HepG2 (cell line): ENCODE data around the gene LGALS8. TPM values are rescaled to one million over a fixed set of nuclear protein-coding genes. Genes with fewer than 3 reads are reported as not detected.

ENCODE experiments used
- ATAC-seq: fragments of 200-7000 bp; cut with Tn5 transposase; 3 replicates; pipeline ENCODE4 v1.9.1; 2020; ENCODE audit warnings: mild to moderate bottlenecking, moderate library complexity
- BruUV-seq: library from RNA; stranded (reverse); fragments of 400-500 nt; replicated peaks from 2 replicates; lab custom pipeline; 2021; lab: Mats Ljungman, UMichigan
- CTCF ChIA-PET: fragments of 300-600 bp; formaldehyde crosslinking; extraction: SDS; loops from one replicate; lab custom pipeline; 2021; ENCODE audit warnings: low total read pairs, inconsistent platforms, low intra/inter-chr PET ratio; lab: Yijun Ruan, JAX
- POLR2A ChIA-PET: fragments of 350-600 bp; sonication (Branson Sonifier 250); formaldehyde crosslinking; loops from one replicate; lab custom pipeline; 2020; ENCODE audit warnings: antibody characterized with exemption, inconsistent platforms; lab: Yijun Ruan, JAX
- DNase-seq: peaks from one replicate; pipeline ENCODE4 v3.0.0-alpha.2; 2015; ENCODE audit warnings: low spot score
- FAIRE-seq: peaks from 3 replicates; lab custom pipeline; 2011; peaks lifted over from hg19 to GRCh38; lab: Jason Lieb, UNC
- H2AFZ ChIP-seq: one replicate; pipeline ENCODE4 v1.6.1; 2011; ENCODE audit warnings: low read length, inconsistent platforms
- H3K27ac ChIP-seq: fragments of 300-600 bp; 3 replicates; pipeline ENCODE4 v1.8.0; 2011; ENCODE audit warnings: mixed run types, mild to moderate bottlenecking, mixed read lengths, low read length, inconsistent platforms; ENCODE audit not compliant: insufficient read depth; ENCODE audit errors: extremely low read length
- H3K27me3 ChIP-seq, 2 experiments: fragments of 200-600 bp in 1 of 2; 2 replicates in 1 of 2; 3 replicates in 1 of 2; pipeline versions ENCODE4 v1.6.0 to v1.8.0; 2011; ENCODE audit warnings: low read length in 2 of 2, mild to moderate bottlenecking in 2 of 2, moderate library complexity in 2 of 2, inconsistent platforms in 1 of 2; ENCODE audit not compliant: insufficient read depth in 2 of 2, control insufficient read depth in 1 of 2
- H3K36me3 ChIP-seq, 2 experiments: fragments of 200-600 bp in 1 of 2; replicated peaks in 1 of 2; 2 replicates in 1 of 2; 3 replicates in 1 of 2; pipeline versions ENCODE4 v1.5.1 to v1.8.0; 2011; ENCODE audit warnings: low read length in 2 of 2, inconsistent platforms in 1 of 2; ENCODE audit not compliant: insufficient read depth in 2 of 2, control insufficient read depth in 1 of 2
- H3K4me1 ChIP-seq: 2 replicates; pipeline ENCODE4 v1.5.1; 2012; ENCODE audit warnings: low read length, inconsistent platforms; ENCODE audit not compliant: insufficient read depth
- H3K4me2 ChIP-seq: 2 replicates; pipeline ENCODE4 v1.6.0; 2011; ENCODE audit warnings: low read depth, low read length, inconsistent platforms
- H3K4me3 ChIP-seq, 3 experiments: fragments of 200-600 bp in 1 of 3; sonication (generic), shearing (Covaris generic) in 1 of 3; replicated peaks in 1 of 3; 2 replicates each; pipeline ENCODE4 v1.5.1; 2011 to 2016; ENCODE audit warnings: low read length in 3 of 3, inconsistent platforms in 2 of 3, low read depth in 2 of 3, mild to moderate bottlenecking in 2 of 3, control low read depth in 1 of 3, mixed read lengths in 1 of 3; ENCODE audit not compliant: insufficient read depth in 1 of 3
- H3K79me2 ChIP-seq: one replicate; pipeline ENCODE4 v1.6.1; 2011; ENCODE audit warnings: low read length, inconsistent platforms; ENCODE audit not compliant: insufficient read depth
- H3K9ac ChIP-seq: 2 replicates; pipeline ENCODE4 v1.6.0; 2011; ENCODE audit warnings: mild to moderate bottlenecking, low read depth, low read length, inconsistent platforms; ENCODE audit not compliant: insufficient read depth
- H3K9me3 ChIP-seq: 2 replicates; pipeline ENCODE4 v1.5.1; 2012; ENCODE audit warnings: mild to moderate bottlenecking, low read length
- H4K20me1 ChIP-seq: 2 replicates; pipeline ENCODE4 v1.6.0; 2011; ENCODE audit warnings: inconsistent platforms, mild to moderate bottlenecking, low read length, moderate library complexity; ENCODE audit not compliant: insufficient read depth
- FIP1L1 ChIP-seq: fragments of 200-400 bp; formaldehyde crosslinking; IDR thresholded peaks from 2 replicates; pipeline ENCODE4 v1.6.1; 2018; ENCODE audit warnings: low read depth, mild to moderate bottlenecking, low read length, moderate library complexity, borderline replicate concordance; ENCODE audit not compliant: insufficient read depth
- PHF20 ChIP-seq: sonication (generic); formaldehyde crosslinking; IDR thresholded peaks from 2 replicates; pipeline ENCODE4 v1.5.0; 2020; ENCODE audit warnings: mild to moderate bottlenecking, missing genetic modification reagents
- RARG ChIP-seq: sonication (generic); formaldehyde crosslinking; IDR thresholded peaks from 2 replicates; pipeline ENCODE4 v1.4.0; 2020; ENCODE audit warnings: low read depth, mild to moderate bottlenecking, missing genetic modification reagents
- RELA ChIP-seq: sonication (generic); formaldehyde crosslinking; IDR thresholded peaks from 2 replicates; pipeline ENCODE4 v1.4.0; 2020; ENCODE audit warnings: missing genetic modification reagents
- TBL1XR1 ChIP-seq: fragments of 150-350 bp; IDR thresholded peaks from 2 replicates; pipeline ENCODE4 v1.6.1; 2014; ENCODE audit warnings: borderline replicate concordance, low read length; ENCODE audit not compliant: partially characterized antibody
- YEATS4 ChIP-seq: sonication (generic); formaldehyde crosslinking; IDR thresholded peaks from 2 replicates; pipeline ENCODE4 v1.4.0; 2020; ENCODE audit warnings: missing genetic modification reagents, borderline replicate concordance
- ZFP62 ChIP-seq: sonication (generic); formaldehyde crosslinking; IDR thresholded peaks from 2 replicates; pipeline ENCODE4 v1.4.0; 2020; ENCODE audit warnings: missing genetic modification reagents
- ZKSCAN8 ChIP-seq: IDR thresholded peaks from 2 replicates; pipeline ENCODE4 v1.6.1; 2016; ENCODE audit warnings: borderline replicate concordance, missing genetic modification reagents, missing compliant biosample characterization
- ZSCAN31 ChIP-seq: sonication (generic); formaldehyde crosslinking; IDR thresholded peaks from 2 replicates; pipeline ENCODE4 v1.5.0; 2020; ENCODE audit warnings: low read depth, mild to moderate bottlenecking, missing genetic modification reagents
- WGBS: methylation state at CpG from one replicate; pipeline ENCODE4 v1.1.6; 2017; ENCODE audit warnings: low lambda C conversion rate; 5-methylcytosine and 5-hydroxymethylcytosine counted together
- in situ Hi-C: cut with HindIII; loops from 2 replicates; pipeline ENCODE4 v1.10.0; 2017; ENCODE audit warnings: low pct_unique_long_range_greater_than_20kb; ENCODE audit not compliant: extremely low pct_ligation_motif_present
- intact Hi-C: fragments of 100-400 bp; cut with micrococcal nuclease; formaldehyde crosslinking; loops from one replicate; pipeline ENCODE4 v1.10.0; 2022; ENCODE audit not compliant: unreplicated experiment
- polyA plus RNA-seq, 8 experiments: library from polyadenylated mRNA; depleted of rRNA in 3 of 8; stranded (reverse) in 7 of 8; unstranded in 1 of 8; fragments of >200 nt; fragmentation: Illumina TruSeq in 4 of 8; extraction: Trizol in 4 of 8; gene quantifications; 2 replicates each; pipeline versions ENCODE4 v1.2.1 to v1.2.3, GENCODE V29; 2011 to 2016; ENCODE audit warnings: low read depth in 4 of 8, missing spikeins in 1 of 8, mixed read lengths in 1 of 8; ENCODE audit not compliant: insufficient read depth in 1 of 8
- total RNA-seq, 5 experiments: library from RNA; depleted of rRNA; stranded (reverse); fragments of >200 nt; fragmentation: Illumina TruSeq; extraction: Trizol; gene quantifications; 2 replicates each; pipeline ENCODE4 v1.2.3, GENCODE V29; 2016; ENCODE audit warnings: low read depth in 1 of 5
- TF ChIP-seq, protein P1 (sequence below): sonication (generic); formaldehyde crosslinking; IDR thresholded peaks from 2 replicates; pipeline ENCODE4 v1.4.0; 2020; ENCODE audit warnings: missing genetic modification reagents
- TF ChIP-seq, protein P2 (sequence below): sonication (generic); formaldehyde crosslinking; IDR thresholded peaks from 2 replicates; pipeline ENCODE4 v1.4.0; 2020; ENCODE audit warnings: missing genetic modification reagents

Gene LGALS8
- total and polyA plus RNA-seq, 2 of the 13 experiments (the other 11 are each of a cell fraction or from before 2014, with no cell fraction given) = 29.3 to 185 TPM

DNA sequence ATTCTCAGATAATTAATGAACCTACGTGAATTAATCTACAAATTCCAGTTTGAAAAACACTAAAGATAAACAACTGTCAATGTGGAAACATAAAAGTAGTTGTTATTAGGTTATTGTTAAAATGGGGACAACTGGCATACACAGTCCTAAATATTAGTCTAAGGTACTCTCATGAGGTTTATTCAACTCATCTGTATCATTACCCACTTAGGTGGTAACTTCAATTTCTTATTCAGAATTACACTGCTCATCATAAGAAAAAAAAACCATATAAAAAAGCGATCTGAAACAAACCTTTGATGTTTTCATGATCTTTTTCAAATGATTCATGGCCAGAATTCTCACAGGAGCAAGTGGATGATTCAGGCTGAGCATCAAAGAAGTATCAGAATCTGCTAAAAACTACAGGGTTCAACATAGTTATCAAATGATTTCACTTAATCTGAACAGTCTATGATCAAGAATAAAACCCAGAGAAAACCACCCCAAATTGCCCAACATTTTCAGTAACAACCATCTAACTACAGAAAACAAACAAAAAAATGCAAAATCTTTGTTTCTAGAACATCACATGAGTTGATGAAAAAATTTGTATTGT is 66.9 kb downstream of the LGALS8 start:
- no peak for ATAC-seq
- TF ChIP-seq, protein P1, sequence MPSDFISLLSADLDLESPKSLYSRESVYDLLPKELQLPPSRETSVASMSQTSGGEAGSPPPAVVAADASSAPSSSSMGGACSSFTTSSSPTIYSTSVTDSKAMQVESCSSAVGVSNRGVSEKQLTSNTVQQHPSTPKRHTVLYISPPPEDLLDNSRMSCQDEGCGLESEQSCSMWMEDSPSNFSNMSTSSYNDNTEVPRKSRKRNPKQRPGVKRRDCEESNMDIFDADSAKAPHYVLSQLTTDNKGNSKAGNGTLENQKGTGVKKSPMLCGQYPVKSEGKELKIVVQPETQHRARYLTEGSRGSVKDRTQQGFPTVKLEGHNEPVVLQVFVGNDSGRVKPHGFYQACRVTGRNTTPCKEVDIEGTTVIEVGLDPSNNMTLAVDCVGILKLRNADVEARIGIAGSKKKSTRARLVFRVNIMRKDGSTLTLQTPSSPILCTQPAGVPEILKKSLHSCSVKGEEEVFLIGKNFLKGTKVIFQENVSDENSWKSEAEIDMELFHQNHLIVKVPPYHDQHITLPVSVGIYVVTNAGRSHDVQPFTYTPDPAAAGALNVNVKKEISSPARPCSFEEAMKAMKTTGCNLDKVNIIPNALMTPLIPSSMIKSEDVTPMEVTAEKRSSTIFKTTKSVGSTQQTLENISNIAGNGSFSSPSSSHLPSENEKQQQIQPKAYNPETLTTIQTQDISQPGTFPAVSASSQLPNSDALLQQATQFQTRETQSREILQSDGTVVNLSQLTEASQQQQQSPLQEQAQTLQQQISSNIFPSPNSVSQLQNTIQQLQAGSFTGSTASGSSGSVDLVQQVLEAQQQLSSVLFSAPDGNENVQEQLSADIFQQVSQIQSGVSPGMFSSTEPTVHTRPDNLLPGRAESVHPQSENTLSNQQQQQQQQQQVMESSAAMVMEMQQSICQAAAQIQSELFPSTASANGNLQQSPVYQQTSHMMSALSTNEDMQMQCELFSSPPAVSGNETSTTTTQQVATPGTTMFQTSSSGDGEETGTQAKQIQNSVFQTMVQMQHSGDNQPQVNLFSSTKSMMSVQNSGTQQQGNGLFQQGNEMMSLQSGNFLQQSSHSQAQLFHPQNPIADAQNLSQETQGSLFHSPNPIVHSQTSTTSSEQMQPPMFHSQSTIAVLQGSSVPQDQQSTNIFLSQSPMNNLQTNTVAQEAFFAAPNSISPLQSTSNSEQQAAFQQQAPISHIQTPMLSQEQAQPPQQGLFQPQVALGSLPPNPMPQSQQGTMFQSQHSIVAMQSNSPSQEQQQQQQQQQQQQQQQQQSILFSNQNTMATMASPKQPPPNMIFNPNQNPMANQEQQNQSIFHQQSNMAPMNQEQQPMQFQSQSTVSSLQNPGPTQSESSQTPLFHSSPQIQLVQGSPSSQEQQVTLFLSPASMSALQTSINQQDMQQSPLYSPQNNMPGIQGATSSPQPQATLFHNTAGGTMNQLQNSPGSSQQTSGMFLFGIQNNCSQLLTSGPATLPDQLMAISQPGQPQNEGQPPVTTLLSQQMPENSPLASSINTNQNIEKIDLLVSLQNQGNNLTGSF (CRISPR knock-in tag) = no peak
- no peak for TF ChIP-seq FIP1L1
- TF ChIP-seq ZKSCAN8 = no peak
- no peak for TF ChIP-seq RARG (CRISPR knock-in tag)
- no peak for TF ChIP-seq TBL1XR1
- TF ChIP-seq PHF20 (CRISPR knock-in tag) = no peak
- TF ChIP-seq YEATS4 (CRISPR knock-in tag) = no peak
- no peak for TF ChIP-seq ZFP62
- no peak for TF ChIP-seq RELA (CRISPR knock-in tag)
- TF ChIP-seq, protein P2, sequence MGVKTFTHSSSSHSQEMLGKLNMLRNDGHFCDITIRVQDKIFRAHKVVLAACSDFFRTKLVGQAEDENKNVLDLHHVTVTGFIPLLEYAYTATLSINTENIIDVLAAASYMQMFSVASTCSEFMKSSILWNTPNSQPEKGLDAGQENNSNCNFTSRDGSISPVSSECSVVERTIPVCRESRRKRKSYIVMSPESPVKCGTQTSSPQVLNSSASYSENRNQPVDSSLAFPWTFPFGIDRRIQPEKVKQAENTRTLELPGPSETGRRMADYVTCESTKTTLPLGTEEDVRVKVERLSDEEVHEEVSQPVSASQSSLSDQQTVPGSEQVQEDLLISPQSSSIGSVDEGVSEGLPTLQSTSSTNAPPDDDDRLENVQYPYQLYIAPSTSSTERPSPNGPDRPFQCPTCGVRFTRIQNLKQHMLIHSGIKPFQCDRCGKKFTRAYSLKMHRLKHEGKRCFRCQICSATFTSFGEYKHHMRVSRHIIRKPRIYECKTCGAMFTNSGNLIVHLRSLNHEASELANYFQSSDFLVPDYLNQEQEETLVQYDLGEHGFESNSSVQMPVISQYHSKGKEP (CRISPR knock-in tag) = no peak
- no peak for TF ChIP-seq ZSCAN31 (CRISPR knock-in tag)
- TF ChIP-seq, all 625 proteins: peak for 0
- FAIRE-seq (no peak), DNase-seq (no peak)
- Histone ChIP-seq H2AFZ (no peak overlapping the region), H3K4me1 (no peaks in the 10 kb centered on the region), H4K20me1 (no peaks in the 10 kb centered on the region), H3K79me2 (no peaks in the 10 kb centered on the region), H3K4me3 (no peak overlapping the region), H3K27me3 (no peaks in the 10 kb centered on the region), H3K36me3 (peaks cover 7 to 71% of the 10 kb centered on the region in 2 experiments), H3K9me3 (no peaks in the 10 kb centered on the region), H3K9ac (no peak overlapping the region), H3K27ac (no peak overlapping the region), H3K4me2 (no peak overlapping the region)
- ChIA-PET POLR2A (interaction anchor here (0.5 kb wide), 1 partner anchor 10 kb away, joined by 3 read pairs; no protein-coding TSS in a partner anchor), CTCF (no interaction called here)
- intact Hi-C loops = no loop called here
- 95% methylated on average over 2 of the region's 2 CpGs for WGBS
- BruUV-seq = no TSS peak
- in situ Hi-C loops = no loop called here
